MM.1S (cell line): Measurements from ENCODE around the gene UBE3A.

Experiments used
- DNase-seq: peaks from one replicate; pipeline ENCODE4 v3.0.0-alpha.2; 2015
- H2AFZ ChIP-seq: fragments of 300-600 bp; sonication (generic); 2 replicates; pipeline ENCODE4 v1.6.0; 2016; ENCODE audit warnings: antibody characterized with exemption, low read length
- H3F3A ChIP-seq: fragments of 300-600 bp; sonication (generic); 2 replicates; pipeline ENCODE4 v1.6.1; 2016; ENCODE audit warnings: mild to moderate bottlenecking, antibody characterized with exemption, low read length, moderate library complexity, mixed read lengths; ENCODE audit not compliant: insufficient read depth
- H3K27ac ChIP-seq: fragments of 300-600 bp; sonication (generic); 2 replicates; pipeline ENCODE4 v1.5.1; 2016; ENCODE audit warnings: mild to moderate bottlenecking, low read length
- H3K27me3 ChIP-seq: fragments of 300-600 bp; sonication (generic); replicated peaks from 2 replicates; pipeline ENCODE4 v1.6.0; 2016; ENCODE audit warnings: low read length; ENCODE audit not compliant: insufficient read depth
- H3K36me3 ChIP-seq: fragments of 300-600 bp; sonication (generic); replicated peaks from 2 replicates; pipeline ENCODE4 v1.6.1; 2016; ENCODE audit warnings: mild to moderate bottlenecking, low read length, mixed read lengths; ENCODE audit not compliant: insufficient read depth
- H3K4me1 ChIP-seq: fragments of 300-600 bp; sonication (generic); 2 replicates; pipeline ENCODE4 v1.6.1; 2016; ENCODE audit warnings: low read length, mixed read lengths
- H3K4me2 ChIP-seq: fragments of 300-600 bp; sonication (generic); 2 replicates; pipeline ENCODE4 v1.6.0; 2016; ENCODE audit warnings: low read depth, low read length
- H3K4me3 ChIP-seq: fragments of 300-600 bp; sonication (generic); 2 replicates; pipeline ENCODE4 v1.5.1; 2016; ENCODE audit warnings: low read length, mixed read lengths
- H3K79me2 ChIP-seq: fragments of 300-600 bp; sonication (generic); 2 replicates; pipeline ENCODE4 v1.6.1; 2016; ENCODE audit warnings: mixed run types, low read length, mixed read lengths
- H3K9ac ChIP-seq: fragments of 300-600 bp; sonication (generic); 2 replicates; pipeline ENCODE4 v1.6.1; 2016; ENCODE audit warnings: low read length, mixed read lengths
- H3K9me2 ChIP-seq: fragments of 300-600 bp; sonication (generic); replicated peaks from 2 replicates; pipeline ENCODE4 v1.6.1; 2016; ENCODE audit warnings: mild to moderate bottlenecking, low read length, mixed read lengths; ENCODE audit not compliant: insufficient read depth
- H3K9me3 ChIP-seq: fragments of 300-600 bp; sonication (generic); replicated peaks from 2 replicates; pipeline ENCODE4 v1.6.1; 2016; ENCODE audit warnings: mild to moderate bottlenecking, low read length, mixed read lengths; ENCODE audit not compliant: insufficient read depth
- H4K20me1 ChIP-seq: fragments of 300-600 bp; sonication (generic); 2 replicates; pipeline ENCODE4 v1.6.1; 2016; ENCODE audit warnings: mild to moderate bottlenecking, low read length, moderate library complexity, mixed read lengths; ENCODE audit not compliant: insufficient read depth
- EZH2 ChIP-seq: fragments of 300-600 bp; sonication (generic); optimal IDR thresholded peaks from 2 replicates; pipeline ENCODE3; 2017; ENCODE audit warnings: low read depth, mild to moderate bottlenecking, antibody characterized with exemption, low read length, mixed read lengths
- EZH2phosphoT487 ChIP-seq: fragments of 300-600 bp; sonication (generic); IDR thresholded peaks from 2 replicates; pipeline ENCODE4 v1.6.1; 2018; ENCODE audit warnings: antibody characterized with exemption, low read length
- TF ChIP-seq, protein P1 (sequence below): fragments of 300-600 bp; sonication (generic); IDR thresholded peaks from 2 replicates; pipeline ENCODE4 v1.5.1; 2016; ENCODE audit warnings: antibody characterized with exemption, low read length, mixed read lengths

Gene UBE3A

GRCh38 chr15:25332306-25332705 is 106.5 kb downstream of the UBE3A start:
- H3K79me2 ChIP-seq, result no peaks in the 10 kb centered on the region
- H3K9me3 ChIP-seq, result no peaks in the 10 kb centered on the region
- DNase-seq, result no peak
- no peaks in the 10 kb centered on the region for H3K9me2 ChIP-seq
- H3K27me3 ChIP-seq, result no peaks in the 10 kb centered on the region
- no peaks in the 10 kb centered on the region; the same call in 1 of the 2 replicates for H3K36me3 ChIP-seq
- TF ChIP-seq EZH2phosphoT487, result no peak
- TF ChIP-seq, protein P1, sequence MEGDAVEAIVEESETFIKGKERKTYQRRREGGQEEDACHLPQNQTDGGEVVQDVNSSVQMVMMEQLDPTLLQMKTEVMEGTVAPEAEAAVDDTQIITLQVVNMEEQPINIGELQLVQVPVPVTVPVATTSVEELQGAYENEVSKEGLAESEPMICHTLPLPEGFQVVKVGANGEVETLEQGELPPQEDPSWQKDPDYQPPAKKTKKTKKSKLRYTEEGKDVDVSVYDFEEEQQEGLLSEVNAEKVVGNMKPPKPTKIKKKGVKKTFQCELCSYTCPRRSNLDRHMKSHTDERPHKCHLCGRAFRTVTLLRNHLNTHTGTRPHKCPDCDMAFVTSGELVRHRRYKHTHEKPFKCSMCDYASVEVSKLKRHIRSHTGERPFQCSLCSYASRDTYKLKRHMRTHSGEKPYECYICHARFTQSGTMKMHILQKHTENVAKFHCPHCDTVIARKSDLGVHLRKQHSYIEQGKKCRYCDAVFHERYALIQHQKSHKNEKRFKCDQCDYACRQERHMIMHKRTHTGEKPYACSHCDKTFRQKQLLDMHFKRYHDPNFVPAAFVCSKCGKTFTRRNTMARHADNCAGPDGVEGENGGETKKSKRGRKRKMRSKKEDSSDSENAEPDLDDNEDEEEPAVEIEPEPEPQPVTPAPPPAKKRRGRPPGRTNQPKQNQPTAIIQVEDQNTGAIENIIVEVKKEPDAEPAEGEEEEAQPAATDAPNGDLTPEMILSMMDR, result no peak
- H3K4me2 ChIP-seq, result no peak overlapping the region
- H3K4me1 ChIP-seq, result no peaks in the 10 kb centered on the region
- H4K20me1 ChIP-seq, result no peaks in the 10 kb centered on the region
- H3F3A ChIP-seq, result no peaks in the 10 kb centered on the region
- no peak overlapping the region for H3K27ac ChIP-seq
- H3K4me3 ChIP-seq, result no peak overlapping the region
- H2AFZ ChIP-seq, result no peak overlapping the region
- H3K9ac ChIP-seq, result no peak overlapping the region

GRCh38 chr15:25331860-25332259 is 107.0 kb downstream of the UBE3A start:
- H3K9ac ChIP-seq, result no peak overlapping the region
- H3K79me2 ChIP-seq, result no peaks in the 10 kb centered on the region
- H2AFZ ChIP-seq, result no peak overlapping the region
- H4K20me1 ChIP-seq, result no peaks in the 10 kb centered on the region
- no peaks in the 10 kb centered on the region for H3K9me2 ChIP-seq
- no peaks in the 10 kb centered on the region for H3K27me3 ChIP-seq
- H3K4me1 ChIP-seq, result no peaks in the 10 kb centered on the region
- no peaks in the 10 kb centered on the region; the same call in 1 of the 2 replicates for H3K36me3 ChIP-seq
- H3K4me3 ChIP-seq, result no peak overlapping the region
- no peaks in the 10 kb centered on the region for H3F3A ChIP-seq
- H3K27ac ChIP-seq, result no peak overlapping the region
- TF ChIP-seq, protein P1, result no peak
- TF ChIP-seq EZH2phosphoT487 (no peak), EZH2 (no peak)
- H3K9me3 ChIP-seq, result no peaks in the 10 kb centered on the region
- DNase-seq, result no peak
- no peak overlapping the region for H3K4me2 ChIP-seq

GRCh38 chr15:25331404-25331803 is 107.4 kb downstream of the UBE3A start:
- TF ChIP-seq, protein P1, result no peak
- TF ChIP-seq EZH2, result no peak
- no peak for TF ChIP-seq EZH2phosphoT487
- H2AFZ ChIP-seq, result no peak overlapping the region
- no peaks in the 10 kb centered on the region for H4K20me1 ChIP-seq
- H3K27me3 ChIP-seq, result no peaks in the 10 kb centered on the region
- no peaks in the 10 kb centered on the region for H3K79me2 ChIP-seq
- H3K4me1 ChIP-seq, result no peaks in the 10 kb centered on the region
- H3K36me3 ChIP-seq, result no peaks in the 10 kb centered on the region; the same call in 1 of the 2 replicates
- DNase-seq, result no peak
- H3K4me3 ChIP-seq, result no peak overlapping the region
- H3K9ac ChIP-seq, result no peak overlapping the region
- no peaks in the 10 kb centered on the region for H3K9me2 ChIP-seq
- no peaks in the 10 kb centered on the region for H3F3A ChIP-seq
- H3K4me2 ChIP-seq, result no peak overlapping the region
- H3K9me3 ChIP-seq, result no peaks in the 10 kb centered on the region
- H3K27ac ChIP-seq, result no peak overlapping the region
